Activated CD4-positive, alpha-beta T cell treated with anti-CD3 and anti-CD28 coated beads for 4 hours (primary cell): ENCODE results near the gene ASF1A.
"Not testable (repeated sequence)": the region's sequence is repeated elsewhere in the genome, so short reads cannot be mapped to it uniquely, and the experiment has no call there.

Experiments
- DNase-seq, 2 donors: peaks; one replicate each; pipeline ENCODE4 v3.0.0-alpha.2; 2020

The ASF1A gene

GRCh38 chr6:118893807-118894424, at the start of gene ASF1A:
ASF1A (plus strand) TSS chr6:118894152; CDS start chr6:118894414, 262 bp downstream.
- DNase-seq = peak; percentile 90 to 93

- no peak for DNase-seq
Observed at GRCh38 chr6:118844915-118845314, 49.0 kb upstream of the ASF1A start.

GRCh38 chr6:118853408-118853807, 40.5 kb upstream of the ASF1A start:
- no peak for DNase-seq

- DNase-seq = no peak
Observed at GRCh38 chr6:118856301-118856700, 37.7 kb upstream of the ASF1A start.

- no peak for DNase-seq
Observed at GRCh38 chr6:118859517-118860064, 34.4 kb upstream of the ASF1A start.

- no peak for DNase-seq
Observed at GRCh38 chr6:118860363-118860762, 33.6 kb upstream of the ASF1A start.

GRCh38 chr6:118860880-118861279, 33.1 kb upstream of the ASF1A start:
- no peak for DNase-seq

GRCh38 chr6:118862443-118862842, 31.5 kb upstream of the ASF1A start:
- DNase-seq = no peak

GRCh38 chr6:118864341-118865099, 29.4 kb upstream of the ASF1A start:
- DNase-seq = no peak

GRCh38 chr6:118865100-118865391, 28.9 kb upstream of the ASF1A start:
- no peak for DNase-seq

GRCh38 chr6:118867181-118867580, 26.8 kb upstream of the ASF1A start:
- DNase-seq = no peak

- DNase-seq = not testable (repeated sequence)
Observed at GRCh38 chr6:118868901-118869300, 25.1 kb upstream of the ASF1A start.

- DNase-seq = no peak
Observed at GRCh38 chr6:118869350-118869749, 24.6 kb upstream of the ASF1A start.

GRCh38 chr6:118869894-118870589, 23.9 kb upstream of the ASF1A start:
- DNase-seq = no peak

- no peak for DNase-seq
Observed at GRCh38 chr6:118871331-118871730, 22.6 kb upstream of the ASF1A start.

- DNase-seq = no peak
Observed at GRCh38 chr6:118872318-118872717, 21.6 kb upstream of the ASF1A start.

GRCh38 chr6:118872726-118873125, 21.2 kb upstream of the ASF1A start:
- DNase-seq = no peak

GRCh38 chr6:118873239-118873638, 20.7 kb upstream of the ASF1A start:
- DNase-seq = no peak

- no peak for DNase-seq
Observed at GRCh38 chr6:118875672-118876071, 18.3 kb upstream of the ASF1A start.

GRCh38 chr6:118876198-118876597, 17.8 kb upstream of the ASF1A start:
- no peak for DNase-seq

GRCh38 chr6:118876814-118877213, 17.1 kb upstream of the ASF1A start:
- DNase-seq = no peak

- DNase-seq = no peak
Observed at GRCh38 chr6:118877806-118878205, 16.1 kb upstream of the ASF1A start.

- no peak for DNase-seq
Observed at GRCh38 chr6:118881440-118882313, 12.3 kb upstream of the ASF1A start.
